HG02763 (cell line): ENCODE results near the gene GLRX.
A peak's percentile ranks its signal among the peaks of the same experiment; 100 is the strongest.

ENCODE experiments used
- ATAC-seq: cut with Tn5 transposase; IDR thresholded peaks from one replicate; pipeline ENCODE4 v1.9.1; 2021; ENCODE audit warnings: mild to moderate bottlenecking, moderate library complexity; ENCODE audit not compliant: unreplicated experiment

GLRX gene

GRCh38 chr5:95784514-95785302, 37.8 kb downstream of the GLRX start:
- no peak for ATAC-seq

DNA sequence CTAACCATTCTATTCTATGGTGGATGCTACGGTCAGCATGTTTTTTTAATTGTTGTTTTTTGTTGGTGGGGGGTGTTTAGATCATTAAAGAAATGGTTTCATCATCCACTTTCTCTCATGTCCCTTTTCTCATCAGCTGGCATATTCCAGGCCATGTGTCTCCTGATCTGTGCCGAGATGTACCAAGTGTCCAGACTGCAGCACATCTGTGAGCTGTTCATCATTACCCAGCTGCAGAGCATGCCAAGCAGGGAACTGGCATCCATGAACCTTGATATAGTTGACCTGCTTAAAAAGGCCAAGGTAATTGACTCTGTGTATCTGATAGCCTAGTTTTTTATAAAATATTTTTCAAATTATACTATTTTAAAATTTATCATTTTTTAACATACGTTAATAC, 38.9 kb downstream of the GLRX start:
- ATAC-seq: no peak

DNA sequence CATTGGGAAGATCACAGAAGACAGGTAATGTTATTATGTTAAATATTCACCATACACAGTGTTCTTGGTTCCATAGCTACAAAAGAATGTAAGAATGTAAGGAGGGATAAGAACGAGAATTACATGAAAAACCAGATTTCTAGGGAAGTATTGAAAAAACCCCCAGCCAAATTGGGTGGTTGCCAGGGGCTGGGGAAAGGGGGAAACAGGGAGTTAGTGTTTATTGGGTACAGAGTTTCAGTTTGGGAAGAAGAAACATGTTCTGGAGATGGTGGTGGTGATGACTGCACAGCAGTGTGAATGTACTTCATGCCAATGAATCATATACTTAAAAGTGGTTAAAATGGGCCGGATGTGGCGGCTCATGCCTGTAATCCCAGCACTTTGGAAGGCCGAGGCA, 40.3 kb downstream of the GLRX start:
- ATAC-seq: no peak

GRCh38 chr5:95781101-95781583, 41.4 kb downstream of the GLRX start:
- ATAC-seq: peak; percentile 78

GRCh38 chr5:95780597-95780996, 41.9 kb downstream of the GLRX start:
- no peak for ATAC-seq

DNA sequence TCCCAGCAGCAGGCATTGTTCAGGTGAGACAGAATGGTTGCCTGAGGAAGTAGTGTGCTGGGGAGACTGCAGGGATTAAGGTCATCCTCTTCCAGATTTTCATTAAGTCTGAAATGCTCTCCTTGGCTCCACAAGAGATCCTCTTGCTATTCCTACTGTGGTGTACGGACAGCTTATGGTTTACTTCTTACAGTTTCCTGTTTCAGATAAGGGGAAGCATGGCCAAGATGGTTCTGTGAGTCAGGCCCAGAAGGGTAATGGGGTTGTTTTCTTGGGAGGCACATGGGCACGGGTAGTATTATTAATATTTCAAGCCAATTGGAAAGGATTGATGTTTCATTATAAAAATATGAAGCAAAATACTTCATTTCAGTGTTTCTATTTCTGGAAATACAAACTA, 42.9 kb downstream of the GLRX start:
- no peak for ATAC-seq

GRCh38 chr5:95778713-95779436, 43.7 kb downstream of the GLRX start:
- no peak for ATAC-seq

DNA sequence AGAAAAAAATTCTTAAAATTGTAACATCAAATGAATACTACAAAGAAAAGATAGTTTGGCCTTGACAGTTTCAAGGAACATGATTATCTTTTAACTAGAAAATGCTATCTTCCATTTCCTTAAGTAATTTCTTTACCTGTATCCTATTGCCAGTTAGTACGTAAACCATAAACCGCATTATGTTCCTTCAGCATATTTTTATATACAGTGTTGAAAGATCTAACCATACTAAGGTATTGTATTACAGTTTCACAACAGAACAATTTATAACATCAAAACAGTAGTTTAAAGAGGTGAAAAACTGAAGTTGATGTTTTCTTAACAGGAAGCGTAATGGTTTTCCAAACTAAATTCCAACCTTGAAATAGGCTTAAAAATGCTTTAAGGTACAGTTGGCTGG, 45.1 kb downstream of the GLRX start:
- no peak for ATAC-seq

DNA sequence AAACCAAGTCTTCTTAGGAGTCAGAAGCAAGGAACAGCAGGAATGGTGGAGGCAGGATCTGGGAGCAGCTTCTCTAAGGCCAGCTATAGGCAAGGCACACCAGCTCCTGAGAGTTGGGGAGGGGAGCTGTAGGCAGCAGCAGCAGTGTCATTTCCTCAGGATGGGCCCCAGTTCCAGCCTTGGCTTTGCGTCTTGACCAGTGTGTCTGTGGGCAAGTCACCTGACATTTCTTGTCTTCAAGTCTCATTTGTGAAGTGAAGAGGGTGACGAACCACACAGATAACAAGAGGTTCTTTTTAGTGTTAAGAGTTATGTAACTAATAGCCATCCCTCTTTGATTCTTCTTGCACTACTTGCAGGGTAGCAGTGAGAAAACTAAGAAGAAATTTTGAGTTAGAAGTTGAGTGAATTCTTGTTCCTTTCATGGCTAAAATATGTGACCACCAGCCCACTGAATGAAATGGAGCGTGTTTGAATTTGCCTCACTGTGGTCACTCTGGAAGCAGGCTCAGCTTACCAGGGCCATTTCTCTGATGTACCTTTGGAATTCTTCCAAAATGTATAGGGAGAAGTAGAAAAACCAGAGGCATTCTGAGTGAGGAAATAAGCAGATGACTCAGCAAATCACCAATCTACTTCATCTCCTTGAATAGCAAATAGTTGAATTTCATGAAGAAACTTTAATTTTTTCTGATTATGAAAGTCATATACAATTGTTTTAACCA, 49.0 kb downstream of the GLRX start:
- ATAC-seq: no peak

GRCh38 chr5:95771892-95772291, 50.6 kb downstream of the GLRX start:
- ATAC-seq: no peak

- ATAC-seq: no peak
Measured at GRCh38 chr5:95770830-95771708, 51.5 kb downstream of the GLRX start.

GRCh38 chr5:95768731-95769130, 53.8 kb downstream of the GLRX start:
- ATAC-seq: no peak

GRCh38 chr5:95763941-95764340, 58.6 kb downstream of the GLRX start:
- ATAC-seq: no peak
